Measurements from ENCODE around the gene TMEM204.

The TMEM204 gene

DNA sequence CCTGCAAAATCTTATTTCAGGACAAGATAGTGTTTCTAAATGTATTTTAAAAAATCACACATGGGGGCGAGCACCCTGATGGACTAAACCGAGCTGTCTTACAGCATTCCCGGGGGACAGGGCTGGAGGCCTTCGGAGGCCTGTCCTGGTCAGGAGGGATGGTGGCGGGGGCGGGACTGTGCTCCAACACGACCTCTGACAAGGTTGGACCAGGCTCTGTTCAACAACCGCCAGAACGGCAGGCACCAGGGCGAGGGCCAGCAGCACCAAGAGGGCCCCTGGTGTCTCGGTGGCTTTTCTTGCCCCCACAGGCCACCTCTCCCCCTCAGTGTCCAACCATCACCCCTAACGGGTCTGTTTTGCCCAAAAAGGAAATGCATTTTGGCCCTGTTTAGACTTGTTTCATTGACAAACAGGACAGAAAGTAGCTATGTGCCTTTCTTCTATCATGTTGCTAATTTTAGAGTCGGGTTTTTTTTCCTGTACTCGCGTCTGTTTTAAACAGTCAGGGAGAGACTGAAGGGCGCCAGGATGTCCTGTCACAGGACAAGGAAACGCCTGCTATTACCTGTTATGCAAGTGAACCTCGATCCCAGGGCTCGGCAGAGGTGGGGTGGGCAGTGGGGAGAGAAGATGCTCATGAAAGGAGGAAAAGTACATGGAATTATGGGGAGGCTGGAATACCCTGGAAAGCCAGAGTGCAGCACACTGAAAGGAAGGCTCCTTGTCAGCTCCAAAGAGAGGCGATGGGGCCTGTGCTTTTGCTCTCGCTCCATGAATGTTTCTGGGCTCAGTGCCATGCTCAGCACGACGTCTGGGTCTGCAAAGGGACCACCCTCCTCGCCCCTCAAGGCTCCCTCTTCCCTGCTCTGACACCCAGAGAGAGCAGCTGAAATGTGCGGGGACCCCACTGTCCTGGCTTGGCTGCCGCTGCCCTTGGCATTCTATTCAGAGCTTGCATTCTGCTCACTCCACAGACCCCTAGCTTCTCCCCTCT lies 11.9 kb downstream of the TMEM204 start:
- Histone ChIP-seq H3K36me3 (ENCODE audit: control insufficient read depth in 4 of 4, insufficient read depth in 4 of 4, low read length in 3 of 4) (peaks cover under 1 to 17% (median 10%) of the 10 kb centered on the region in 4 experiments), H3K27me3 (replicated peaks in 2 of 5; ENCODE audit: control insufficient read depth in 4 of 5, insufficient read depth in 5 of 5, low read length in 4 of 5) (no peaks in the 10 kb centered on the region), H3K4me1 (ENCODE audit: control extremely low read depth in 1 of 4, control insufficient read depth in 4 of 4, insufficient read depth in 4 of 4, low read length in 3 of 4) (peaks cover 0 to 63% (median 48%) of the 10 kb centered on the region in 4 experiments), H3K27ac (ENCODE audit: insufficient read depth in 1 of 2, low read depth in 1 of 2, low read length in 2 of 2, poor library complexity in 1 of 2, severe bottlenecking in 2 of 2) (peak overlapping the region; percentile 62 to 83), H3K9me3 (ENCODE audit: control extremely low read depth in 1 of 5, control insufficient read depth in 4 of 5, insufficient read depth in 2 of 5, low read depth in 1 of 5, low read length in 4 of 5) (no peaks in the 10 kb centered on the region), H3K4me3 (ENCODE audit: control insufficient read depth in 1 of 7, extremely low read depth in 1 of 7, insufficient read depth in 4 of 7, low read depth in 2 of 7, low read length in 6 of 7) (peak overlapping the region in 4 of 7 experiments; percentile 8 to 66 (median 30))
- 28% methylated on average over 25 of the region's 26 CpGs for WGBS (ENCODE audit: insufficient coverage)
- ChIA-PET CTCF (interaction anchor here (0.9 to 1.6 kb wide), 3 partner anchors 18 to 181 kb away, joined by 3 to 6 read pairs (median 3); no protein-coding TSS in a partner anchor), POLR2A (interaction anchor here (0.8 kb wide), 1 partner anchor 18 kb away, joined by 3 read pairs; no protein-coding TSS in a partner anchor)
- DNase-seq = peak in 2 of 3 donors; percentile 40 to 82

DNA sequence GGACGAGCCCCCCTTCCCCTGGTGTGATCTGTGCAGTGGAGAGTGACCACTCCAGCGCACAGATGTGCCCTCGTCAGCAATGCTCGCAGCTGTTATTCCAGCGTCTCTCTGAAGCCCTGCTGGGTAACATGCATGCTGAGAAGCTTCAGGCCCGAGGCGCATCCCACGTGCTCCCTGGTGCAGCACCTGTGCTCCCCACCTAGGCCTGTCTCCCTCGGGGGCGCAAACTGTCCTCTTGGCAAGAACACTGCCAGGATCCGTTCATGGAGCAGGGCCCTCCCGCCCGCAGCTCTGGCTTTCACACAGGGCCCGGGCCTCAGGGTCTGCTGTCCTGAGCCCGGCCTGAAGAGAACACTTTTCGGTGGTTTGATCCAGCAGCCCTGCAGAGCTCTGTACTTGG lies 13.0 kb downstream of the TMEM204 start:
- H3K9me3 ChIP-seq (ENCODE audit: control extremely low read depth in 1 of 5, control insufficient read depth in 4 of 5, insufficient read depth in 2 of 5, low read depth in 1 of 5, low read length in 4 of 5) = no peaks in the 10 kb centered on the region
- H3K36me3 ChIP-seq (ENCODE audit: control insufficient read depth in 4 of 4, insufficient read depth in 4 of 4, low read length in 3 of 4) = peaks cover 0 to 20% (median 9%) of the 10 kb centered on the region in 4 experiments
- H3K4me3 ChIP-seq (ENCODE audit: control insufficient read depth in 1 of 7, extremely low read depth in 1 of 7, insufficient read depth in 4 of 7, low read depth in 2 of 7, low read length in 6 of 7) = no peak overlapping the region
- CTCF ChIA-PET = interaction anchor here (1.6 kb wide), 1 partner anchor 17 kb away, joined by 6 read pairs; no protein-coding TSS in a partner anchor
- H3K27ac ChIP-seq (ENCODE audit: insufficient read depth in 1 of 2, low read depth in 1 of 2, low read length in 2 of 2, poor library complexity in 1 of 2, severe bottlenecking in 2 of 2) = no peak overlapping the region
- POLR2A ChIA-PET = no interaction called here
- H3K27me3 ChIP-seq (replicated peaks in 2 of 5; ENCODE audit: control insufficient read depth in 4 of 5, insufficient read depth in 5 of 5, low read length in 4 of 5) = no peaks in the 10 kb centered on the region
- 98% methylated on average over 16 of the region's 16 CpGs for WGBS (ENCODE audit: insufficient coverage)
- no peak for DNase-seq
- H3K4me1 ChIP-seq (ENCODE audit: control extremely low read depth in 1 of 4, control insufficient read depth in 4 of 4, insufficient read depth in 4 of 4, low read length in 3 of 4) = peaks cover 0 to 63% (median 48%) of the 10 kb centered on the region in 4 experiments

DNA sequence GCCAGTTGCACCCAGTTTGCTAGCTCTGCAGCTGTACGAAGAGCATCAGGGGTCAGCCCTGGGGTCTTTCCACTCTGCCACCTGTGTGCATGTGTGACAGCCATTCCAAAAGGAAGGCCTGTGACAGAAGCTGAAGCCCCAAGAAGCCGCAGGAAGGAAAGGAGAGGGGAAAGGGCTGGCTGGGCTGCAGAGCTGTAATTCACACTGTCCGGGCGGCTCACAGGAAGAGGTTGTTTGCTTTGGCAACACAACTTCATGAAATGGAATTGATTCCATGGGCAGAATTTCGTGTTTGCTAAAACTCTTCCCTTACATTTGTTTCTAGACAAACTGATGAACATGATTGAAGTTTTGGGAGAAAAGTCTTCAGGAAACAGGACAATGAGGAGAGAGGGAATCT lies 14.8 kb downstream of the TMEM204 start:
- peak overlapping the region in 1 of 2 experiments; percentile 63 for H3K27ac ChIP-seq (ENCODE audit: insufficient read depth in 1 of 2, low read depth in 1 of 2, low read length in 2 of 2, poor library complexity in 1 of 2, severe bottlenecking in 2 of 2)
- ChIA-PET POLR2A (no interaction called here), CTCF (interaction anchor here (1.0 to 1.4 kb wide), 2 partner anchors 10 to 179 kb away, joined by 3 to 5 read pairs; no protein-coding TSS in a partner anchor)
- H3K4me3 ChIP-seq (ENCODE audit: control insufficient read depth in 1 of 7, extremely low read depth in 1 of 7, insufficient read depth in 4 of 7, low read depth in 2 of 7, low read length in 6 of 7) = peak overlapping the region in 1 of 7 experiments; percentile 51
- H3K27me3 ChIP-seq (replicated peaks in 2 of 5; ENCODE audit: control insufficient read depth in 4 of 5, insufficient read depth in 5 of 5, low read length in 4 of 5) = no peaks in the 10 kb centered on the region
- DNase-seq = peak in 1 of 3 donors; percentile 23
- H3K9me3 ChIP-seq (ENCODE audit: control extremely low read depth in 1 of 5, control insufficient read depth in 4 of 5, insufficient read depth in 2 of 5, low read depth in 1 of 5, low read length in 4 of 5) = no peaks in the 10 kb centered on the region
- peaks cover 0 to 56% (median 38%) of the 10 kb centered on the region in 4 experiments for H3K4me1 ChIP-seq (ENCODE audit: control extremely low read depth in 1 of 4, control insufficient read depth in 4 of 4, insufficient read depth in 4 of 4, low read length in 3 of 4)
- H3K36me3 ChIP-seq (ENCODE audit: control insufficient read depth in 4 of 4, insufficient read depth in 4 of 4, low read length in 3 of 4) = peaks cover 0 to 23% (median 13%) of the 10 kb centered on the region in 4 experiments
- 23% methylated on average over 3 of the region's 5 CpGs for WGBS (ENCODE audit: insufficient coverage)

DNA sequence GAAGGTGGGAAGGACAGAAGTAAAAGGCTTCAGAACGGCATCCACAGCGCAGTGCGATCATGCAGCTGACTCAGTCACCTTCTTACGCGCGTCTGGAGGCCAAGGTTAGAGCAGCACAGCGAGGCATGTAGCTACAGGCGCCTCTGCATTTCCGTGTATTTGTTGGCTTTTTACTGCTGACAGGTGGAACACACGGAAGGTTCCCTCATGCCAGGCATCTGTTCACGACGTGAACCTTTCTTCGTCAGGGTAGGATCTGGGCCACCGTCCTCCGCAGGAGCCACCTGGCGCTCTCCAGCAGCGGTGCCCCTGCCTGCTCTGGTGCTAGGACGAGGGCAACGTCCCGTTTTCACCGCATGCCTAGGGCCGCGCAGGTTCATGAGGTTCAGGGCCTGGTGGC lies 15.3 kb downstream of the TMEM204 start:
- 95% methylated on average over 23 of the region's 23 CpGs for WGBS (ENCODE audit: insufficient coverage)
- no peak for DNase-seq
- Histone ChIP-seq H3K4me3 (ENCODE audit: control insufficient read depth in 1 of 7, extremely low read depth in 1 of 7, insufficient read depth in 4 of 7, low read depth in 2 of 7, low read length in 6 of 7) (peak overlapping the region in 1 of 7 experiments; percentile 51), H3K36me3 (ENCODE audit: control insufficient read depth in 4 of 4, insufficient read depth in 4 of 4, low read length in 3 of 4) (peaks cover 0 to 26% (median 13%) of the 10 kb centered on the region in 4 experiments), H3K27me3 (replicated peaks in 2 of 5; ENCODE audit: control insufficient read depth in 4 of 5, insufficient read depth in 5 of 5, low read length in 4 of 5) (no peaks in the 10 kb centered on the region), H3K9me3 (ENCODE audit: control extremely low read depth in 1 of 5, control insufficient read depth in 4 of 5, insufficient read depth in 2 of 5, low read depth in 1 of 5, low read length in 4 of 5) (no peaks in the 10 kb centered on the region), H3K27ac (ENCODE audit: insufficient read depth in 1 of 2, low read depth in 1 of 2, low read length in 2 of 2, poor library complexity in 1 of 2, severe bottlenecking in 2 of 2) (peak overlapping the region in 1 of 2 experiments; percentile 63), H3K4me1 (ENCODE audit: control extremely low read depth in 1 of 4, control insufficient read depth in 4 of 4, insufficient read depth in 4 of 4, low read length in 3 of 4) (peaks cover 0 to 51% (median 34%) of the 10 kb centered on the region in 4 experiments)
- POLR2A ChIA-PET = no interaction called here
- CTCF ChIA-PET = no interaction called here

DNA sequence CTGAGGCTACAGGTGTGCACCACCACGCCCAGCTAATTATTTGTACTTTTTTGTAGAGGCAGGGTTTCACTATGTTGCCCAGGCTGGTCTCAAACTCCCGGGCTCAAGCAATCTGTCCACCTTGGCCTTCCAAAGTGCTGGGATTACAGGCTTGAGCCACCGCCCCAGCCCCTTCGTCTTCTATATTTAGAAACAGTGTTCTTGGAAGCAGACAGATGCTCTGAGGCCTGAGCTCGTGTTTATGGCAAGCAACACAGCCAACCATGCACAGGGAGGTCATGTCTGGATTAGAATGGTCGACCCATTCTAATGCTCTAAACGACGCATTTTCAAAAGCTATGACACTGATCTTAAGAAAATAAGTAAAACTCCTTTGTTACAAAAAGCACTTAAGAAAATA lies 16.6 kb downstream of the TMEM204 start:
- H3K36me3 ChIP-seq (ENCODE audit: control insufficient read depth in 4 of 4, insufficient read depth in 4 of 4, low read length in 3 of 4) = peaks cover 3 to 36% (median 20%) of the 10 kb centered on the region in 4 experiments
- no peaks in the 10 kb centered on the region for H3K27me3 ChIP-seq (replicated peaks in 2 of 5; ENCODE audit: control insufficient read depth in 4 of 5, insufficient read depth in 5 of 5, low read length in 4 of 5)
- H3K4me1 ChIP-seq (ENCODE audit: control extremely low read depth in 1 of 4, control insufficient read depth in 4 of 4, insufficient read depth in 4 of 4, low read length in 3 of 4) = peaks cover 0 to 41% (median 24%) of the 10 kb centered on the region in 4 experiments
- 93% methylated on average over 5 of the region's 8 CpGs for WGBS (ENCODE audit: insufficient coverage)
- H3K4me3 ChIP-seq (ENCODE audit: control insufficient read depth in 1 of 7, extremely low read depth in 1 of 7, insufficient read depth in 4 of 7, low read depth in 2 of 7, low read length in 6 of 7) = no peak overlapping the region
- no peaks in the 10 kb centered on the region for H3K9me3 ChIP-seq (ENCODE audit: control extremely low read depth in 1 of 5, control insufficient read depth in 4 of 5, insufficient read depth in 2 of 5, low read depth in 1 of 5, low read length in 4 of 5)
- no peak overlapping the region for H3K27ac ChIP-seq (ENCODE audit: insufficient read depth in 1 of 2, low read depth in 1 of 2, low read length in 2 of 2, poor library complexity in 1 of 2, severe bottlenecking in 2 of 2)
- ChIA-PET CTCF (no interaction called here), POLR2A (no interaction called here)
- no peak for DNase-seq

DNA sequence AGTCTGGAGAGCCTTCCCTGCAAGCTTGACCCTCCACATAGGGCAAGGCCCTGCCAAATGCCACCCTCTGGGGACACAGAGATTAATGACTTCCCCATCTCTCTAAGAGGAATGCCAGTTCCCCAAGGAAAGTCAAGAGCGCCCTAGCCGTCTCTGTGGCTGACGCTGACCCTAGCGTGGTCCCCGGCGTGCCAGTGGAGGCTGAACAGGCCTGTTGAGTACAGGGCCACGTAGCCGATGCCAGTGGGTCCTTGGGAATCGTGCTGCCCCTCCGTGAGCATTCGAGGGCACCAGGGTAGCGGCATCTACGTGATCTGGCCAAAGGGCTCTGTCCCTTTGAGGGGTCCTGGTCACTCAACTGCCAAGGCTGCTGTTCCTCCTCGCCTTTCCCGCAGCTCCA lies 17.2 kb downstream of the TMEM204 start:
- H3K36me3 ChIP-seq (ENCODE audit: control insufficient read depth in 4 of 4, insufficient read depth in 4 of 4, low read length in 3 of 4) = peaks cover 5 to 43% (median 21%) of the 10 kb centered on the region in 4 experiments
- H3K27ac ChIP-seq (ENCODE audit: insufficient read depth in 1 of 2, low read depth in 1 of 2, low read length in 2 of 2, poor library complexity in 1 of 2, severe bottlenecking in 2 of 2) = no peak overlapping the region
- WGBS (ENCODE audit: insufficient coverage) = 97% methylated on average over 15 of the region's 15 CpGs
- H3K9me3 ChIP-seq (ENCODE audit: control extremely low read depth in 1 of 5, control insufficient read depth in 4 of 5, insufficient read depth in 2 of 5, low read depth in 1 of 5, low read length in 4 of 5) = no peaks in the 10 kb centered on the region
- ChIA-PET CTCF (interaction anchor here (1.4 kb wide), 1 partner anchor 13 kb away, joined by 3 read pairs; no protein-coding TSS in a partner anchor), POLR2A (no interaction called here)
- H3K27me3 ChIP-seq (replicated peaks in 2 of 5; ENCODE audit: control insufficient read depth in 4 of 5, insufficient read depth in 5 of 5, low read length in 4 of 5) = no peaks in the 10 kb centered on the region
- H3K4me3 ChIP-seq (ENCODE audit: control insufficient read depth in 1 of 7, extremely low read depth in 1 of 7, insufficient read depth in 4 of 7, low read depth in 2 of 7, low read length in 6 of 7) = no peak overlapping the region
- no peak for DNase-seq
- H3K4me1 ChIP-seq (ENCODE audit: control extremely low read depth in 1 of 4, control insufficient read depth in 4 of 4, insufficient read depth in 4 of 4, low read length in 3 of 4) = peaks cover 0 to 34% (median 18%) of the 10 kb centered on the region in 4 experiments

Data from common myeloid progenitor, CD34-positive (primary cell).